A673 (cell line): ENCODE results near the gene MYO7B. TPM values are rescaled to one million over a fixed set of nuclear protein-coding genes. Genes with fewer than 3 reads are reported as not detected.

Experiments
- BruUV-seq: library from RNA; stranded (reverse); fragments of 400-500 nt; replicated peaks from 2 replicates; lab custom pipeline; 2021; lab: Mats Ljungman, UMichigan
- CTCF ChIA-PET: fragments of 300-600 bp; sonication (Branson Sonifier 250); formaldehyde crosslinking; loops from one replicate; lab custom pipeline; 2022; ENCODE audit warnings: antibody characterized with exemption; lab: Charles Lee
- POLR2A ChIA-PET: fragments of 300-600 bp; sonication (Branson Sonifier 250); formaldehyde crosslinking; loops from one replicate; lab custom pipeline; 2022; ENCODE audit warnings: antibody characterized with exemption; ENCODE audit not compliant: low non-redundant PET; lab: Charles Lee
- DNase-seq: peaks from one replicate; pipeline ENCODE4 v3.0.0-alpha.2; 2015; ENCODE audit warnings: low spot score
- H3K27ac ChIP-seq: fragments of 200-600 bp; sonication (generic); 2 replicates; pipeline ENCODE4 v1.5.1; 2016; ENCODE audit warnings: mixed run types, low read depth, mild to moderate bottlenecking, mixed read lengths, antibody characterized with exemption, low read length; ENCODE audit not compliant: poor library complexity, severe bottlenecking
- H3K27me3 ChIP-seq: fragments of 200-600 bp; sonication (generic); replicated peaks from 2 replicates; pipeline ENCODE4 v1.6.1; 2017; ENCODE audit warnings: mixed run types, low read depth, mild to moderate bottlenecking, mixed read lengths, antibody characterized with exemption, low read length; ENCODE audit not compliant: insufficient read depth, poor library complexity
- H3K36me3 ChIP-seq: fragments of 200-600 bp; sonication (generic); 2 replicates; pipeline ENCODE4 v1.6.1; 2016; ENCODE audit warnings: mixed run types, mild to moderate bottlenecking, mixed read lengths, antibody characterized with exemption, low read length; ENCODE audit not compliant: insufficient read depth, poor library complexity, severe bottlenecking
- H3K4me1 ChIP-seq: fragments of 200-600 bp; sonication (generic); 2 replicates; pipeline ENCODE4 v1.6.1; 2017; ENCODE audit warnings: mixed run types, mild to moderate bottlenecking, mixed read lengths, antibody characterized with exemption, low read length; ENCODE audit not compliant: insufficient read depth, poor library complexity, severe bottlenecking
- H3K4me3 ChIP-seq: fragments of 200-600 bp; sonication (generic); 2 replicates; pipeline ENCODE4 v1.5.1; 2016; ENCODE audit warnings: low read depth, mixed run types, mild to moderate bottlenecking, mixed read lengths, low read length; ENCODE audit not compliant: poor library complexity, severe bottlenecking
- H3K9me3 ChIP-seq: fragments of 200-600 bp; sonication (generic); 2 replicates; pipeline ENCODE4 v1.6.1; 2016; ENCODE audit warnings: mixed run types, low read depth, mild to moderate bottlenecking, mixed read lengths, antibody characterized with exemption, low read length; ENCODE audit not compliant: poor library complexity, severe bottlenecking
- CTCF ChIP-seq: fragments of 300-800, 200-600 bp; sonication (generic); conservative IDR thresholded peaks from 2 replicates; pipeline ENCODE4 v1.5.1; 2017; ENCODE audit warnings: low read depth, mild to moderate bottlenecking, antibody characterized with exemption, low read length, moderate library complexity, mixed read lengths
- EZH2 ChIP-seq: fragments of 200-600 bp; sonication (generic); IDR thresholded peaks from 2 replicates; pipeline ENCODE4 v1.6.1; 2017; ENCODE audit warnings: borderline replicate concordance, low read depth, mild to moderate bottlenecking, mixed read lengths, antibody characterized with exemption, low read length; ENCODE audit not compliant: poor library complexity, severe bottlenecking
- intact Hi-C: fragments of 100-400 bp; cut with micrococcal nuclease; formaldehyde crosslinking; loops from one replicate; pipeline ENCODE4 v1.10.0; 2022; ENCODE audit not compliant: unreplicated experiment
- total RNA-seq: library from RNA; stranded (reverse); gene quantifications from 2 replicates; pipeline ENCODE4 v1.2.3, GENCODE V29; 2021

Gene MYO7B
- total RNA-seq, 1 experiment from 2014 or later, result 0.24 TPM

GRCh38 chr2:127651381-127651809 lies 115.9 kb downstream of the MYO7B start:
- intact Hi-C loops, result no loop called here
- no TSS peak for BruUV-seq
- peaks cover 5% of the 10 kb centered on the region for H3K4me1 ChIP-seq
- TF ChIP-seq EZH2, result no peak
- no peak for TF ChIP-seq CTCF
- no peak overlapping the region for H3K27ac ChIP-seq
- no peaks in the 10 kb centered on the region for H3K9me3 ChIP-seq
- ChIA-PET POLR2A (no interaction called here), CTCF (no interaction called here)
- no peaks in the 10 kb centered on the region for H3K27me3 ChIP-seq
- DNase-seq, result no peak
- H3K4me3 ChIP-seq, result no peak overlapping the region
- no peaks in the 10 kb centered on the region for H3K36me3 ChIP-seq

GRCh38 chr2:127651971-127652550 lies 116.6 kb downstream of the MYO7B start:
- TF ChIP-seq EZH2 (no peak), CTCF (no peak)
- peaks cover 5% of the 10 kb centered on the region for H3K4me1 ChIP-seq
- H3K27me3 ChIP-seq, result no peaks in the 10 kb centered on the region
- POLR2A ChIA-PET, result no interaction called here
- no peak for DNase-seq
- no peaks in the 10 kb centered on the region for H3K9me3 ChIP-seq
- no peak overlapping the region for H3K27ac ChIP-seq
- BruUV-seq, result no TSS peak
- intact Hi-C loops, result no loop called here
- H3K4me3 ChIP-seq, result no peak overlapping the region
- CTCF ChIA-PET, result no interaction called here
- H3K36me3 ChIP-seq, result no peaks in the 10 kb centered on the region

GRCh38 chr2:127652786-127653357 lies 117.4 kb downstream of the MYO7B start:
- TF ChIP-seq EZH2 (no peak), CTCF (no peak)
- CTCF ChIA-PET, result no interaction called here
- POLR2A ChIA-PET, result no interaction called here
- H3K9me3 ChIP-seq, result no peaks in the 10 kb centered on the region
- no peak overlapping the region for H3K27ac ChIP-seq
- intact Hi-C loops, result no loop called here
- no peaks in the 10 kb centered on the region for H3K36me3 ChIP-seq
- no peak for DNase-seq
- no TSS peak for BruUV-seq
- peaks cover 5% of the 10 kb centered on the region for H3K4me1 ChIP-seq
- no peak overlapping the region for H3K4me3 ChIP-seq
- no peaks in the 10 kb centered on the region for H3K27me3 ChIP-seq
